ENCODE data around the gene MAGEB1.

MAGEB1 gene

GRCh38 chrX:30296408-30297254 is 49.7 kb downstream of the MAGEB1 start:
- DNase-seq (ENCODE audit: low spot score): no peak

GRCh38 chrX:30301208-30301607 is 54.3 kb downstream of the MAGEB1 start:
- DNase-seq (ENCODE audit: low spot score): no peak
